ENCODE results near the gene KIF5B. TPM values are rescaled to one million over a fixed set of nuclear protein-coding genes. Genes with fewer than 3 reads are reported as not detected.

Gene KIF5B
- total RNA-seq, 4 donors from 2014 or later: 83.6 to 115 (median 92.1) TPM

GRCh38 chr10:32035038-32035437 is 21.2 kb downstream of the KIF5B start:
- no peak for DNase-seq
- no peak overlapping the region for H3K4me3 ChIP-seq (replicated peaks in 1 of 3)
- H3K36me3 ChIP-seq: peaks cover 42 to 78% of the 10 kb centered on the region in 2 donors
- H3K4me1 ChIP-seq: no peaks in the 10 kb centered on the region
- no peaks in the 10 kb centered on the region for H3K27me3 ChIP-seq
- H3K27ac ChIP-seq: no peak overlapping the region
- no peaks in the 10 kb centered on the region for H3K9me3 ChIP-seq
- TF ChIP-seq, protein P1, sequence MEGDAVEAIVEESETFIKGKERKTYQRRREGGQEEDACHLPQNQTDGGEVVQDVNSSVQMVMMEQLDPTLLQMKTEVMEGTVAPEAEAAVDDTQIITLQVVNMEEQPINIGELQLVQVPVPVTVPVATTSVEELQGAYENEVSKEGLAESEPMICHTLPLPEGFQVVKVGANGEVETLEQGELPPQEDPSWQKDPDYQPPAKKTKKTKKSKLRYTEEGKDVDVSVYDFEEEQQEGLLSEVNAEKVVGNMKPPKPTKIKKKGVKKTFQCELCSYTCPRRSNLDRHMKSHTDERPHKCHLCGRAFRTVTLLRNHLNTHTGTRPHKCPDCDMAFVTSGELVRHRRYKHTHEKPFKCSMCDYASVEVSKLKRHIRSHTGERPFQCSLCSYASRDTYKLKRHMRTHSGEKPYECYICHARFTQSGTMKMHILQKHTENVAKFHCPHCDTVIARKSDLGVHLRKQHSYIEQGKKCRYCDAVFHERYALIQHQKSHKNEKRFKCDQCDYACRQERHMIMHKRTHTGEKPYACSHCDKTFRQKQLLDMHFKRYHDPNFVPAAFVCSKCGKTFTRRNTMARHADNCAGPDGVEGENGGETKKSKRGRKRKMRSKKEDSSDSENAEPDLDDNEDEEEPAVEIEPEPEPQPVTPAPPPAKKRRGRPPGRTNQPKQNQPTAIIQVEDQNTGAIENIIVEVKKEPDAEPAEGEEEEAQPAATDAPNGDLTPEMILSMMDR (IDR thresholded peaks at IDR 0.05): no peak
- no peak for TF ChIP-seq POLR2A (IDR thresholded peaks at IDR 0.05)
- intact Hi-C loops (cut with DNase I): no loop called here
- WGBS, 2 donors: 94 to 97% methylated on average over 1 of the region's 1 CpG

GRCh38 chr10:32033171-32033570 is 23.1 kb downstream of the KIF5B start:
- Histone ChIP-seq H3K4me3 (replicated peaks in 1 of 3) (no peak overlapping the region), H3K9me3 (no peaks in the 10 kb centered on the region), H3K36me3 (peaks cover 54 to 96% of the 10 kb centered on the region in 2 donors), H3K27me3 (no peaks in the 10 kb centered on the region), H3K27ac (no peak overlapping the region), H3K4me1 (no peaks in the 10 kb centered on the region)
- TF ChIP-seq, protein P1 (IDR thresholded peaks at IDR 0.05): no peak
- no peak for TF ChIP-seq POLR2A (IDR thresholded peaks at IDR 0.05)
- intact Hi-C loops (cut with DNase I): no loop called here
- 96 to 97% methylated on average over 5 of the region's 5 CpGs for WGBS, 2 donors
- no peak for DNase-seq

- H3K4me1 ChIP-seq: no peaks in the 10 kb centered on the region
- H3K27ac ChIP-seq: no peak overlapping the region
- 88 to 96% methylated on average over 4 of the region's 4 CpGs for WGBS, 2 donors
- no peak for DNase-seq
- H3K4me3 ChIP-seq (replicated peaks in 1 of 3): no peak overlapping the region
- no peaks in the 10 kb centered on the region for H3K27me3 ChIP-seq
- peaks cover 60 to 98% of the 10 kb centered on the region in 2 donors for H3K36me3 ChIP-seq
- no peak for TF ChIP-seq POLR2A (IDR thresholded peaks at IDR 0.05)
- TF ChIP-seq, protein P1 (IDR thresholded peaks at IDR 0.05): no peak
- intact Hi-C loops (cut with DNase I): no loop called here
- H3K9me3 ChIP-seq: no peaks in the 10 kb centered on the region
Measured at GRCh38 chr10:32031920-32032319, 24.3 kb downstream of the KIF5B start.

- Histone ChIP-seq H3K9me3 (no peaks in the 10 kb centered on the region), H3K4me1 (no peaks in the 10 kb centered on the region), H3K27me3 (no peaks in the 10 kb centered on the region), H3K4me3 (replicated peaks in 1 of 3) (no peak overlapping the region), H3K27ac (no peak overlapping the region), H3K36me3 (peaks cover 60 to 98% of the 10 kb centered on the region in 2 donors)
- TF ChIP-seq, protein P1 (IDR thresholded peaks at IDR 0.05): no peak
- TF ChIP-seq POLR2A (IDR thresholded peaks at IDR 0.05): no peak
- intact Hi-C loops (cut with DNase I): no loop called here
- no peak for DNase-seq
- 95 to 96% methylated on average over 6 of the region's 6 CpGs for WGBS, 2 donors
Measured at GRCh38 chr10:32031424-32031823, 24.8 kb downstream of the KIF5B start.

GRCh38 chr10:32028710-32029109 is 27.5 kb downstream of the KIF5B start:
- Histone ChIP-seq H3K4me3 (replicated peaks in 1 of 3) (no peak overlapping the region), H3K27me3 (no peaks in the 10 kb centered on the region), H3K9me3 (no peaks in the 10 kb centered on the region), H3K36me3 (peaks cover 46 to 78% of the 10 kb centered on the region in 2 donors), H3K4me1 (no peaks in the 10 kb centered on the region), H3K27ac (no peak overlapping the region)
- 80% methylated on average over 1 of the region's 1 CpG for WGBS, 2 donors
- intact Hi-C loops (cut with DNase I): no loop called here
- TF ChIP-seq, protein P1 (IDR thresholded peaks at IDR 0.05): no peak
- TF ChIP-seq POLR2A (IDR thresholded peaks at IDR 0.05): no peak
- DNase-seq: no peak

All from thyroid gland (tissue), 4 donors.